GM19467 (cell line): ENCODE results near the gene SPACDR.

Experiments used
- ATAC-seq: cut with Tn5 transposase; IDR thresholded peaks from one replicate; pipeline ENCODE4 v1.9.1; 2021; ENCODE audit warnings: mild to moderate bottlenecking, moderate library complexity; ENCODE audit not compliant: unreplicated experiment

The SPACDR gene

GRCh38 chr7:100437150-100438100, 26.6 kb downstream of the SPACDR start:
- ATAC-seq = no peak

- peak; percentile 22 for ATAC-seq
Observed at GRCh38 chr7:100435401-100436304, 28.4 kb downstream of the SPACDR start.

- ATAC-seq = no peak
Observed at GRCh38 chr7:100434297-100435144, 29.5 kb downstream of the SPACDR start.

- no peak for ATAC-seq
Observed at GRCh38 chr7:100433592-100434296, 30.3 kb downstream of the SPACDR start.

- ATAC-seq = no peak
Observed at GRCh38 chr7:100433276-100433591, 30.8 kb downstream of the SPACDR start.

- ATAC-seq = no peak
Observed at GRCh38 chr7:100432621-100433275, 31.3 kb downstream of the SPACDR start.

- no peak for ATAC-seq
Observed at GRCh38 chr7:100432053-100432452, 32.0 kb downstream of the SPACDR start.

GRCh38 chr7:100431286-100431735, 32.7 kb downstream of the SPACDR start:
- ATAC-seq = no peak

- no peak for ATAC-seq
Observed at GRCh38 chr7:100430493-100431285, 33.4 kb downstream of the SPACDR start.

- ATAC-seq = peak; percentile 38
Observed at GRCh38 chr7:100429637-100430492, 34.2 kb downstream of the SPACDR start, which contains the start of gene MEPCE. TSS of gene MEPCE (plus strand) at chr7:100429831. CDS start at chr7:100430019, 188 bp downstream.

- peak; percentile 44 for ATAC-seq
Observed at GRCh38 chr7:100428967-100429636, 35.0 kb downstream of the SPACDR start.

GRCh38 chr7:100428199-100428966, 35.7 kb downstream of the SPACDR start, which contains the start of gene ZCWPW1:
TSS of gene ZCWPW1 (minus strand) at chr7:100428703. CDS start at chr7:100420649, 8,054 bp downstream.
- peak; percentile 44 for ATAC-seq

- no peak for ATAC-seq
Observed at GRCh38 chr7:100427762-100428198, 36.3 kb downstream of the SPACDR start.

GRCh38 chr7:100426516-100426915, 37.5 kb downstream of the SPACDR start:
- no peak for ATAC-seq

- ATAC-seq = no peak
Observed at GRCh38 chr7:100425347-100425746, 38.7 kb downstream of the SPACDR start.

- ATAC-seq = no peak
Observed at GRCh38 chr7:100423315-100423714, 40.7 kb downstream of the SPACDR start.
